H9 (cell line): Measurements from ENCODE around the gene TMEM50B. TPM values are rescaled to one million over a fixed set of nuclear protein-coding genes. Genes with fewer than 3 reads are reported as not detected.

Experiments
- DNase-seq: peaks from one replicate; pipeline ENCODE4 v3.0.0-alpha.2; 2017
- H2AFZ ChIP-seq: one replicate; pipeline ENCODE4 v1.6.1; 2013; ENCODE audit warnings: mild to moderate bottlenecking, low read length, control low read depth, moderate library complexity
- H2AK5ac ChIP-seq: 2 replicates; pipeline ENCODE4 v1.6.1; 2013; ENCODE audit warnings: low read length, control low read depth, mixed read lengths; ENCODE audit not compliant: insufficient read length
- H2BK120ac ChIP-seq: one replicate; pipeline ENCODE4 v1.6.1; 2013; ENCODE audit warnings: low read depth, mild to moderate bottlenecking, low read length, control low read depth, inconsistent platforms; ENCODE audit not compliant: poor library complexity, severe bottlenecking
- H2BK12ac ChIP-seq: 2 replicates; pipeline ENCODE4 v1.6.1; 2013; ENCODE audit warnings: low read length, control low read depth, mixed read lengths, low read depth; ENCODE audit not compliant: insufficient read length
- H2BK15ac ChIP-seq: 2 replicates; pipeline ENCODE4 v1.6.1; 2013; ENCODE audit warnings: low read depth, low read length, control low read depth
- H2BK20ac ChIP-seq: one replicate; pipeline ENCODE4 v1.6.1; 2013; ENCODE audit warnings: low read depth, mild to moderate bottlenecking, low read length, control low read depth, inconsistent platforms; ENCODE audit not compliant: poor library complexity, severe bottlenecking
- H2BK5ac ChIP-seq: 2 replicates; pipeline ENCODE4 v1.6.1; 2013; ENCODE audit warnings: low read length, control low read depth, mixed read lengths; ENCODE audit not compliant: insufficient read length
- H3K14ac ChIP-seq: 2 replicates; pipeline ENCODE4 v1.6.1; 2013; ENCODE audit warnings: low read length, control low read depth; ENCODE audit not compliant: insufficient read depth
- H3K18ac ChIP-seq: 2 replicates; pipeline ENCODE4 v1.6.1; 2013; ENCODE audit warnings: low read depth, mild to moderate bottlenecking, mixed read lengths, low read length, control low read depth; ENCODE audit not compliant: insufficient read length
- H3K23ac ChIP-seq: 2 replicates; pipeline ENCODE4 v1.6.1; 2013; ENCODE audit warnings: low read length, control low read depth, mixed read lengths, low read depth; ENCODE audit not compliant: insufficient read length
- H3K23me2 ChIP-seq: 2 replicates; pipeline ENCODE4 v1.6.1; 2013; ENCODE audit warnings: low read depth, mild to moderate bottlenecking, mixed read lengths, low read length, control low read depth; ENCODE audit not compliant: insufficient read length, poor library complexity, severe bottlenecking
- H3K27ac ChIP-seq: 2 replicates; pipeline ENCODE4 v1.5.1; 2013; ENCODE audit warnings: low read length, control low read depth, mixed read lengths, low read depth; ENCODE audit not compliant: insufficient read length
- H3K27me3 ChIP-seq: 2 replicates; pipeline ENCODE4 v1.6.1; 2013; ENCODE audit warnings: low read length, control low read depth, inconsistent platforms; ENCODE audit not compliant: insufficient read depth
- H3K4ac ChIP-seq: 2 replicates; pipeline ENCODE4 v1.6.1; 2013; ENCODE audit warnings: low read depth, mild to moderate bottlenecking, control low read depth, inconsistent platforms, low read length, moderate library complexity
- H3K4me1 ChIP-seq: 2 replicates; pipeline ENCODE4 v1.6.1; 2013; ENCODE audit warnings: low read length, control low read depth, inconsistent platforms; ENCODE audit not compliant: insufficient read depth
- H3K4me2 ChIP-seq: 2 replicates; pipeline ENCODE4 v1.6.1; 2013; ENCODE audit warnings: low read length, control low read depth, mixed read lengths; ENCODE audit not compliant: insufficient read length, insufficient read depth
- H3K56ac ChIP-seq: 2 replicates; pipeline ENCODE4 v1.6.1; 2013; ENCODE audit warnings: low read depth, mild to moderate bottlenecking, mixed read lengths, low read length, control low read depth; ENCODE audit not compliant: insufficient read length
- H3K79me1 ChIP-seq: 2 replicates; pipeline ENCODE4 v1.6.1; 2013; ENCODE audit warnings: low read depth, mild to moderate bottlenecking, moderate library complexity, low read length, control low read depth, inconsistent platforms; ENCODE audit not compliant: insufficient read depth, poor library complexity, severe bottlenecking
- H3K79me2 ChIP-seq: 2 replicates; pipeline ENCODE4 v1.6.1; 2013; ENCODE audit warnings: low read length, control low read depth, inconsistent platforms; ENCODE audit not compliant: insufficient read depth
- H3K9ac ChIP-seq: 2 replicates; pipeline ENCODE4 v1.6.1; 2013; ENCODE audit warnings: low read length, control low read depth, mixed read lengths; ENCODE audit not compliant: insufficient read length; ENCODE audit errors: extremely low read depth
- H3K9me3 ChIP-seq: one replicate; pipeline ENCODE4 v1.6.1; 2013; ENCODE audit warnings: low read depth, low read length, inconsistent platforms; ENCODE audit not compliant: control insufficient read depth
- H3T11ph ChIP-seq: one replicate; pipeline ENCODE4 v1.6.1; 2013; ENCODE audit warnings: mild to moderate bottlenecking, low read length, control low read depth, inconsistent platforms
- H4K20me1 ChIP-seq: one replicate; pipeline ENCODE4 v1.6.1; 2013; ENCODE audit not compliant: control insufficient read depth, insufficient read length, insufficient read depth
- H4K5ac ChIP-seq: 2 replicates; pipeline ENCODE4 v1.6.1; 2013; ENCODE audit warnings: low read depth, mild to moderate bottlenecking, mixed read lengths, low read length, control low read depth; ENCODE audit not compliant: insufficient read length
- H4K8ac ChIP-seq: replicated peaks from 2 replicates; pipeline ENCODE4 v1.6.1; 2013; ENCODE audit warnings: low read length, control low read depth, mixed read lengths, low read depth; ENCODE audit not compliant: insufficient read length
- H4K91ac ChIP-seq: 2 replicates; pipeline ENCODE4 v1.6.1; 2013; ENCODE audit warnings: low read depth, mild to moderate bottlenecking, moderate library complexity, mixed read lengths, low read length, control low read depth; ENCODE audit not compliant: insufficient read length
- H3K27ac Mint-ChIP-seq, 3 experiments: 2 replicates in 2 of 3; 3 replicates in 1 of 3; pipeline ENCODE4 v1.8.0; 2020 to 2021; ENCODE audit warnings: mixed read lengths in 3 of 3, mild to moderate bottlenecking in 1 of 3, moderate library complexity in 1 of 3
- H3K27me3 Mint-ChIP-seq: 2 replicates; pipeline ENCODE4 v1.8.0; 2021; ENCODE audit warnings: low read depth, mild to moderate bottlenecking, moderate library complexity, mixed read lengths
- H3K36me3 Mint-ChIP-seq, 3 experiments: 2 replicates in 2 of 3; 3 replicates in 1 of 3; pipeline ENCODE4 v1.8.0; 2020 to 2021; ENCODE audit warnings: low read depth in 3 of 3, mixed read lengths in 3 of 3; ENCODE audit not compliant: insufficient read depth in 1 of 3
- H3K4me1 Mint-ChIP-seq, 2 experiments: 2 replicates each; pipeline ENCODE4 v1.8.0; 2020; ENCODE audit warnings: mixed read lengths in 2 of 2
- H3K4me3 Mint-ChIP-seq, 2 experiments: 2 replicates in 1 of 2; 3 replicates in 1 of 2; pipeline ENCODE4 v1.8.0; 2020 to 2021; ENCODE audit warnings: mild to moderate bottlenecking in 2 of 2, mixed read lengths in 2 of 2, moderate library complexity in 1 of 2
- H3K9me3 Mint-ChIP-seq, 2 experiments: 2 replicates in 1 of 2; 3 replicates in 1 of 2; pipeline ENCODE4 v1.8.0; 2020; ENCODE audit warnings: mild to moderate bottlenecking in 2 of 2, mixed read lengths in 2 of 2, moderate library complexity in 1 of 2
- CTCF ChIP-seq: fragments of 200-600 bp; sonication (generic); conservative IDR thresholded peaks from 3 replicates; pipeline ENCODE4 v1.8.0; 2021; ENCODE audit warnings: antibody characterized with exemption, mild to moderate bottlenecking
- WGBS: extraction: QIAGEN DNeasy Blood & Tissue Kit; methylation state at CpG from one replicate; pipeline ENCODE4 v1.1.7; 2013; ENCODE audit warnings: missing lambda C conversion rate, low lambda C conversion rate, mixed read lengths; ENCODE audit not compliant: insufficient read length; ENCODE audit errors: extremely low coverage; 5-methylcytosine and 5-hydroxymethylcytosine counted together
- total RNA-seq: library from RNA; stranded (reverse); gene quantifications from 2 replicates; pipeline ENCODE4 v1.2.1, GENCODE V29; 2021

Gene TMEM50B
- total RNA-seq, 1 experiment from 2014 or later, result 17.6 TPM

- Histone ChIP-seq H2AK5ac (no peak overlapping the region), H4K20me1 (no peaks in the 10 kb centered on the region), H3K23me2 (no peaks in the 10 kb centered on the region), H2BK120ac (no peak overlapping the region), H3K79me1 (no peaks in the 10 kb centered on the region), H4K5ac (no peak overlapping the region), H2BK15ac (no peak overlapping the region), H4K8ac (no peak overlapping the region), H3K27me3 (no peaks in the 10 kb centered on the region), H2BK12ac (no peak overlapping the region), H3K9ac (no peak overlapping the region), H3K4me2 (no peak overlapping the region), H2BK5ac (no peak overlapping the region), H3K27ac (no peak overlapping the region), H3K4ac (no peak overlapping the region), H3K14ac (no peak overlapping the region), H2BK20ac (no peak overlapping the region), H3K18ac (no peak overlapping the region), H3K23ac (no peak overlapping the region), H3K9me3 (no peaks in the 10 kb centered on the region), H4K91ac (no peak overlapping the region), H2AFZ (no peak overlapping the region), H3K4me1 (no peaks in the 10 kb centered on the region), H3K79me2 (no peaks in the 10 kb centered on the region), H3K56ac (no peak overlapping the region), H3T11ph (no peak overlapping the region)
- no peaks in the 10 kb centered on the region for H3K27me3 Mint-ChIP-seq
- no peak for DNase-seq
- H3K9me3 Mint-ChIP-seq, result no peaks in the 10 kb centered on the region
- TF ChIP-seq CTCF, result no peak
- H3K27ac Mint-ChIP-seq, result peak overlapping the region in 2 of 3 experiments; percentile 43 to 48; a peak in 2 of 7 replicates
- no CpG with 5 or more reads among the region's 8 CpGs for WGBS
- H3K4me3 Mint-ChIP-seq, result no peak overlapping the region
- H3K4me1 Mint-ChIP-seq, result no peaks in the 10 kb centered on the region
- peaks cover 29 to 83% (median 65%) of the 10 kb centered on the region in 3 experiments for H3K36me3 Mint-ChIP-seq
These were observed 51.1 kb downstream of the TMEM50B start for GRCh38 chr21:33428669-33429068.
